H1 (cell line): Measurements from ENCODE around the gene SEMA3D. TPM values are rescaled to one million over a fixed set of nuclear protein-coding genes. Genes with fewer than 3 reads are reported as not detected.

ENCODE experiments used
- CEBPB ChIP-seq: IDR thresholded peaks from 2 replicates; pipeline ENCODE4 v1.6.1; 2012; ENCODE audit warnings: low read depth, low read length
- EGR1 ChIP-seq: IDR thresholded peaks from 2 replicates; pipeline ENCODE4 v1.6.1; 2011; ENCODE audit warnings: low read depth, low read length, borderline replicate concordance
- FOSL1 ChIP-seq: IDR thresholded peaks from 2 replicates; pipeline ENCODE4 v1.6.1; 2011; ENCODE audit warnings: mild to moderate bottlenecking, low read depth, low read length, moderate library complexity; ENCODE audit not compliant: insufficient read depth
- JUND ChIP-seq: IDR thresholded peaks from 2 replicates; pipeline ENCODE4 v1.6.1; 2011; ENCODE audit warnings: mild to moderate bottlenecking, improper control_type of control experiment, low read length
- SIN3A ChIP-seq, 2 experiments: IDR thresholded peaks in 1 of 2; conservative IDR thresholded peaks in 1 of 2; 2 replicates each; pipeline ENCODE4 v1.6.1; 2011 to 2012; ENCODE audit warnings: low read length in 2 of 2, improper control_type of control experiment in 1 of 2, low read depth in 1 of 2, mild to moderate bottlenecking in 1 of 2
- USF2 ChIP-seq: IDR thresholded peaks from 2 replicates; pipeline ENCODE4 v1.6.1; 2011; ENCODE audit warnings: low read length, improper control_type of control experiment
- ZNF274 ChIP-seq: IDR thresholded peaks from 2 replicates; pipeline ENCODE4 v1.7.0; 2012; ENCODE audit warnings: low read length, borderline replicate concordance; ENCODE audit errors: extremely low read depth
- polyA plus RNA-seq, 7 experiments: library from polyadenylated mRNA; depleted of rRNA in 3 of 7; stranded (reverse) in 5 of 7; unstranded in 2 of 7; fragments of >200 nt in 5 of 7; fragments of 200-250 nt in 2 of 7; gene quantifications; 1 replicate in 5 of 7; 2 replicates in 1 of 7; 4 replicates in 1 of 7; pipeline versions ENCODE4 v1.2.1 to v1.2.3, GENCODE V29; 2011 to 2013; ENCODE audit warnings: missing spikeins in 2 of 7, mixed read lengths in 2 of 7
- total RNA-seq: library from RNA; stranded (reverse); fragmentation: NEBNext Ultra II Directional; extraction: Animal tissue kit (Norgen Biotek cat#: 25700); gene quantifications from 2 replicates; pipeline ENCODE4 v1.2.1, GENCODE V29; 2021

The SEMA3D gene
- total and polyA plus RNA-seq, 2 of the 8 experiments (the other 6 are each of a cell fraction or from before 2014, with no cell fraction given), result 1.6 to 3.5 TPM

GRCh38 chr7:85156661-85157208 is 30.1 kb downstream of the SEMA3D start (continued):
- TF ChIP-seq SIN3A (conservative IDR thresholded peaks at IDR 0.05 in 1 of 2, IDR thresholded peaks at IDR 0.05 in 1 of 2; ENCODE audit: low read depth in 1 of 2, low read length in 2 of 2), result no peak
- TF ChIP-seq EGR1, result no peak
- TF ChIP-seq CEBPB, result no peak
- no peak for TF ChIP-seq JUND
- TF ChIP-seq FOSL1, result no peak
- TF ChIP-seq ZNF274, result no peak
- TF ChIP-seq USF2, result no peak
